LoVo (cell line): ENCODE results near the gene SDR42E1.

Experiments
- DNase-seq: peaks from one replicate; pipeline ENCODE4 v3.0.0-alpha.2; 2016; ENCODE audit warnings: low spot score

The SDR42E1 gene

GRCh38 chr16:81939164-81940056 lies 71.9 kb downstream of the SDR42E1 start:
- no peak for DNase-seq
